CD4-positive, alpha-beta memory T cell (primary cell): ENCODE measurements around the gene HIRA. TPM values are rescaled to one million over a fixed set of nuclear protein-coding genes. Genes with fewer than 3 reads are reported as not detected.

ENCODE experiments used
- CTCF ChIA-PET: fragments of 350-600 bp; sonication (Branson Sonifier 250); formaldehyde crosslinking; loops from one replicate; lab custom pipeline; 2021; ENCODE audit warnings: inconsistent platforms; ENCODE audit not compliant: partially characterized antibody; lab: Charles Lee
- POLR2A ChIA-PET: fragments of 350-600 bp; sonication (Branson Sonifier 250); formaldehyde crosslinking; loops from one replicate; lab custom pipeline; 2021; ENCODE audit not compliant: partially characterized antibody; lab: Charles Lee
- DNase-seq, 5 donors: peaks; one replicate each; pipeline versions ENCODE4 v3.0.0 to v3.0.0-alpha.2; 2020 to 2022; ENCODE audit warnings: mixed read lengths in 1 of 5
- H3K27ac ChIP-seq: one replicate; pipeline ENCODE4 v1.7.0; 2013; ENCODE audit warnings: low read depth, low read length
- H3K27me3 ChIP-seq: 2 replicates; pipeline ENCODE4 v1.7.0; 2013; ENCODE audit warnings: mild to moderate bottlenecking, low read length, moderate library complexity; ENCODE audit not compliant: insufficient read depth
- H3K36me3 ChIP-seq: 2 replicates; pipeline ENCODE4 v1.7.0; 2013; ENCODE audit warnings: mild to moderate bottlenecking, low read length, moderate library complexity; ENCODE audit not compliant: insufficient read depth
- H3K4me1 ChIP-seq: 2 replicates; pipeline ENCODE4 v1.7.0; 2013; ENCODE audit warnings: mild to moderate bottlenecking, low read length, moderate library complexity; ENCODE audit not compliant: insufficient read depth
- H3K4me3 ChIP-seq, 2 donors: one replicate each; pipeline ENCODE4 v1.7.0; 2013; ENCODE audit warnings: low read length in 2 of 2, mild to moderate bottlenecking in 1 of 2
- H3K9me3 ChIP-seq, 2 donors: one replicate each; pipeline ENCODE4 v1.7.0; 2013; ENCODE audit warnings: low read length in 2 of 2, control low read depth in 1 of 2; ENCODE audit not compliant: control insufficient read depth in 1 of 2
- H3K27ac Mint-ChIP-seq, 7 donors: one replicate each; pipeline ENCODE4 v1.8.0; 2020 to 2021; ENCODE audit warnings: mixed read lengths in 7 of 7, mild to moderate bottlenecking in 6 of 7, inconsistent platforms in 3 of 7, moderate library complexity in 3 of 7
- H3K27me3 Mint-ChIP-seq, 2 donors: one replicate each; pipeline ENCODE4 v1.8.0; 2020 to 2021; ENCODE audit warnings: mixed read lengths in 2 of 2
- H3K36me3 Mint-ChIP-seq, 2 donors: one replicate each; pipeline ENCODE4 v1.8.0; 2020 to 2021; ENCODE audit warnings: mixed read lengths in 2 of 2, inconsistent platforms in 1 of 2, mild to moderate bottlenecking in 1 of 2
- H3K4me1 Mint-ChIP-seq, 4 donors: one replicate each; pipeline ENCODE4 v1.8.0; 2020 to 2021; ENCODE audit warnings: mixed read lengths in 4 of 4, mild to moderate bottlenecking in 1 of 4
- H3K4me3 Mint-ChIP-seq, 8 donors: one replicate each; pipeline ENCODE4 v1.8.0; 2020 to 2021; ENCODE audit warnings: mixed read lengths in 8 of 8, mild to moderate bottlenecking in 7 of 8, moderate library complexity in 6 of 8, inconsistent platforms in 3 of 8
- H3K9me3 Mint-ChIP-seq, 8 donors: one replicate each; pipeline ENCODE4 v1.8.0; 2020 to 2021; ENCODE audit warnings: mixed read lengths in 8 of 8, mild to moderate bottlenecking in 5 of 8, inconsistent platforms in 3 of 8, moderate library complexity in 1 of 8
- intact Hi-C: fragments of 100-400 bp; cut with micrococcal nuclease; formaldehyde crosslinking; loops from one replicate; pipeline ENCODE4 v1.15.1; 2023
- polyA plus RNA-seq, 2 donors: library from polyadenylated mRNA; unstranded; fragments of 300-500 nt; fragmentation: Illumina TruSeq; gene quantifications; one replicate each; pipeline ENCODE4 v1.2.3, GENCODE V29; 2021
- total RNA-seq, 2 experiments: library from RNA; stranded (reverse); gene quantifications; one replicate each; pipeline ENCODE4 v1.2.3, GENCODE V29; 2021

Gene HIRA
- total and polyA plus RNA-seq, 4 experiments from 2014 or later: 1.4 to 30.8 (median 17.6) TPM

DNA sequence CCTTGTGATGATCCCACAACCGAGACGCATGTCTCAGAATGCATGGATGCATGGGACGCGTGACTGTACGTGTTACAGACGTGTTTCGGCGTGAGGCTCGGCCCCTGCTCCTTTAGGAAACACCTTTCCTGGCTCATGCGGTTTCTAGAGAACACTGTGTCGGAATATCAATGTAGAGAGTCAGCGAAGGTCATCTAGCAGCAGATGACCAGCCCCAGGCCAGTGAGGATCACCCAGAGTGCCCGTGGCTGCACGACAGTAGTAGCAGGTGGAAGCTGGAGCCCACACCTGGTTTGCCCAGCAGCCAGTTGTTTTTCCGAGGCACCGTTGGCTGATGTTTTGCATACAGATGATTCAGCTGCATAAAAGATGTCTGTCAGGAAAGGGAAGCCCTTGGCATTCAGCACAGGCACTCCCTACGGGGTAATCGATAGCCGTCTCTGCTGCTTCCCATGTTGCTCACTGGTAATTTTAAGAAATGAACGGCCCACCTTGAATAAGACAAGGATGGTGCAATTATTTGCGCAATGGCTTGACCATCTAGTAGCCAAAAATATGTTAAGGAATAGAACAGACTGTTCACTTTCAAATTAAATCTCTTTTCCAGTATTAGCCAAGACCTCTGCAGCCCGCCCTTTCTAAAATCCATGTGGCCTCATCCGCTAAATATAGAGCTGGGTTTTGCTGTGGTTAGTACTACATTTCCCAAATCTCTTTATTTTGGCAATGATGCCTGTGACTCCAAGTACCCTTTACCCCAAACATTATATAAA, 138.9 kb downstream of the HIRA start:
- Mint-ChIP-seq H3K36me3 (peaks cover 0 to 1% of the 10 kb centered on the region in 2 donors), H3K27ac (peak overlapping the region in 5 of 7 donors; percentile 31 to 92 (median 89)), H3K4me1 (peaks cover 12 to 31% (median 21%) of the 10 kb centered on the region in 4 donors), H3K4me3 (peak overlapping the region; percentile 86 to 93 (median 91)), H3K27me3 (peaks cover 6 to 11% of the 10 kb centered on the region in 2 donors), H3K9me3 (peaks cover 0 to 2% (median 0%) of the 10 kb centered on the region in 8 donors)
- H3K9me3 ChIP-seq: no peaks in the 10 kb centered on the region
- POLR2A ChIA-PET: interaction anchor here (1.0 to 1.5 kb wide), 3 partner anchors 119 to 186 kb away, joined by 3 to 6 read pairs (median 3); partner anchors contain the start of gene ESS2
- no peaks in the 10 kb centered on the region for H3K27me3 ChIP-seq
- intact Hi-C loops: loop anchor here (2.0 to 5.0 kb wide), 2 partner anchors 140 to 170 kb away; partner anchors contain the start of genes DGCR2 and MRPL40
- H3K27ac ChIP-seq: peak overlapping the region; percentile 58
- H3K36me3 ChIP-seq: no peaks in the 10 kb centered on the region
- no peak for DNase-seq
- CTCF ChIA-PET: interaction anchor here (1.3 kb wide), 2 partner anchors 113 to 149 kb away, joined by 4 to 5 read pairs; partner anchors contain the start of genes ESS2 and SLC25A1
- H3K4me1 ChIP-seq: peaks cover 25% of the 10 kb centered on the region
- peak overlapping the region; percentile 43 to 92 for H3K4me3 ChIP-seq

DNA sequence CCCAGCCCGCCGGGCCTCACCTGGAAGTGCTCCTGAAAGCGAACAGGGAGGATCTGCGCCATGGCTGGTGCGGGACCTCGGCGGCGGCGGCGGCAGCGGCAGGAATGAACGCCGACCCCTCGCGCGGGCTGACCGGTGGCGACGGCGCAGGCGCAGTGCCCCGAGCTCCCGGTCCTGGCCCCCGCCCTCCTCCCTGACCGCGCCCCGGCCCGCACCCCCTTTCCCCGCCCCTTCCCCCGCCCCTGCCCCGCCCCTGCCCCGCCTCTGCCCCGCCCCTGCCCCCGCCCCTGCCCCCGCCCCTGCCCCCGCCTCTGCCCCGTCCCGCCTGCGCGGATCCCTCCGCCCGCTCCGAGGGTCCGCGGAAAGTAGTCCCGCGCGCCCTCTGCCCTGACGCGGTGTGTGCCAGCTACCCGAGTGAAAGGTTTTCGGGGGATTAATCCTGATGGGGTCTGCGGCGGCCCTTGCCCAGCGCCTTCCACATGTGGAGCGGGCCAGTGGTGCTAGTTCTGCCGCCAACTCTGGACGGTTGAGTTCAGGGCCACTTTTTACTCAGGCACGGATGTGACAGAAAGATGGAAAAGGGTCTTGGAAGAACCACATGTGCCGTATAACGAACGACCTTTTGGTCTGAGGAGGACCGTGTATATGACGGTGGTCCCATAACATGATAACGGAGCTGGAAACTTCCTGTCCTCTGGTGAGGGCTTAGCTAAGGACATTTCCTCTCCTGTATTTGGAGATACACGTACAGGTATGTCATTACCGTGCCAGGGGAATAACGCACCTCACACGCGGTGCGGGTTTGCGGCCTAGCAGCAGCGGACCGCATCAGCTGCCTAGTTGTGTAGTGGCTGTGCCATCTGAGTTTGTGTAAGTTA, 139.7 kb downstream of the HIRA start, which contains the start of gene CLTCL1:
Gene CLTCL1, minus strand, starts transcription at position 140 of the 878 bp plus-strand sequence. Its CDS starts 78 bp downstream, at position 62.
- H3K36me3 Mint-ChIP-seq: peaks cover 0 to 1% of the 10 kb centered on the region in 2 donors
- H3K27ac Mint-ChIP-seq: peak within 1 kb of the TSS; percentile 42 to 92 (median 88)
- H3K4me3 Mint-ChIP-seq: peak within 1 kb of the TSS; percentile 87 to 93 (median 91)
- POLR2A ChIA-PET: interaction anchor here (0.9 to 1.6 kb wide), 7 partner anchors 113 to 187 kb away, joined by 3 to 6 read pairs (median 3); partner anchors contain the start of genes C22orf39, DGCR2, ESS2 and HIRA
- H3K36me3 ChIP-seq: no peaks in the 10 kb centered on the region
- H3K9me3 Mint-ChIP-seq: peaks cover 0 to 2% (median 0%) of the 10 kb centered on the region in 8 donors
- H3K27ac ChIP-seq: peak within 1 kb of the TSS; percentile 58
- CTCF ChIA-PET: interaction anchor here (1.3 kb wide), 2 partner anchors 112 to 148 kb away, joined by 4 to 5 read pairs; partner anchors contain the start of genes ESS2 and SLC25A1
- peaks cover 7 to 17% of the 10 kb centered on the region in 2 donors for H3K27me3 Mint-ChIP-seq
- peaks cover 25% of the 10 kb centered on the region for H3K4me1 ChIP-seq
- H3K4me3 ChIP-seq: peak within 1 kb of the TSS; percentile 43 to 92
- H3K9me3 ChIP-seq: no peaks in the 10 kb centered on the region
- DNase-seq: peak; percentile 49 to 73 (median 62)
- intact Hi-C loops: loop anchor here (2.0 to 5.0 kb wide), 3 partner anchors 113 to 170 kb away; partner anchors contain the start of genes DGCR2, MRPL40 and SLC25A1
- H3K27me3 ChIP-seq: no peaks in the 10 kb centered on the region
- H3K4me1 Mint-ChIP-seq: peaks cover 12 to 31% (median 21%) of the 10 kb centered on the region in 4 donors

DNA sequence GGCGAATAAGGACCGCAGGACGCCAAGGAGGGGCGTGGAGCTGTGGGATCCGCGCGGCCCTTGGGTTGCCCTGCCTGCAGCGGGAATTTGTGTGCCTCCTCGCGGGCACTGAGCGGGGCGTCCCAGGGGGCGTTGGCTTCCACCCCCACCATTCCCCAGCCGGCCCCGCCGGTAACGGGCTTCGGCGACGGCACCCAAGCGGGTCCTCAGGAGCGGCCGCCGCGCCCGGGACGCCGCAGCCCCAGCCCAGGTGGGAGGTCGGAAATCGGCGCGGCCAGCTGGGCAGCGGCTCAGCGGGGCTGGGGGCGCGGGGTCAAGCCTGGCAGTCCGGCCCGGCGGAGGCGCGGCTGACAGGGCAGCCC, 140.3 kb downstream of the HIRA start:
- H3K9me3 Mint-ChIP-seq: peaks cover 0 to 2% (median 0%) of the 10 kb centered on the region in 8 donors
- peak in 2 of 5 donors; percentile 25 to 35 for DNase-seq
- Histone ChIP-seq H3K27me3 (no peaks in the 10 kb centered on the region), H3K36me3 (no peaks in the 10 kb centered on the region), H3K9me3 (no peaks in the 10 kb centered on the region), H3K27ac (no peak overlapping the region), H3K4me1 (peaks cover 25% of the 10 kb centered on the region), H3K4me3 (peak overlapping the region; percentile 0 to 56)
- peaks cover 0 to 1% of the 10 kb centered on the region in 2 donors for H3K36me3 Mint-ChIP-seq
- intact Hi-C loops: loop anchor here (2.0 to 5.0 kb wide), 2 partner anchors 112 to 169 kb away; partner anchors contain the start of genes DGCR2 and SLC25A1
- H3K4me1 Mint-ChIP-seq: peaks cover 12 to 31% (median 21%) of the 10 kb centered on the region in 4 donors
- peak overlapping the region in 3 of 7 donors; percentile 79 to 89 (median 82) for H3K27ac Mint-ChIP-seq
- POLR2A ChIA-PET: interaction anchor here (0.9 to 1.6 kb wide), 5 partner anchors 113 to 169 kb away, joined by 3 to 6 read pairs (median 4); partner anchors contain the start of genes C22orf39, DGCR2, HIRA and MRPL40
- peaks cover 7 to 17% of the 10 kb centered on the region in 2 donors for H3K27me3 Mint-ChIP-seq
- peak overlapping the region; percentile 85 to 89 (median 86) for H3K4me3 Mint-ChIP-seq
- CTCF ChIA-PET: interaction anchor here (1.3 kb wide), 2 partner anchors 112 to 147 kb away, joined by 4 to 5 read pairs; partner anchors contain the start of genes ESS2 and SLC25A1

- peak overlapping the region in 6 of 7 donors; percentile 13 to 89 (median 55) for H3K27ac Mint-ChIP-seq
Measured at GRCh38 chr22:19290400-19291217, 140.9 kb downstream of the HIRA start.

DNA sequence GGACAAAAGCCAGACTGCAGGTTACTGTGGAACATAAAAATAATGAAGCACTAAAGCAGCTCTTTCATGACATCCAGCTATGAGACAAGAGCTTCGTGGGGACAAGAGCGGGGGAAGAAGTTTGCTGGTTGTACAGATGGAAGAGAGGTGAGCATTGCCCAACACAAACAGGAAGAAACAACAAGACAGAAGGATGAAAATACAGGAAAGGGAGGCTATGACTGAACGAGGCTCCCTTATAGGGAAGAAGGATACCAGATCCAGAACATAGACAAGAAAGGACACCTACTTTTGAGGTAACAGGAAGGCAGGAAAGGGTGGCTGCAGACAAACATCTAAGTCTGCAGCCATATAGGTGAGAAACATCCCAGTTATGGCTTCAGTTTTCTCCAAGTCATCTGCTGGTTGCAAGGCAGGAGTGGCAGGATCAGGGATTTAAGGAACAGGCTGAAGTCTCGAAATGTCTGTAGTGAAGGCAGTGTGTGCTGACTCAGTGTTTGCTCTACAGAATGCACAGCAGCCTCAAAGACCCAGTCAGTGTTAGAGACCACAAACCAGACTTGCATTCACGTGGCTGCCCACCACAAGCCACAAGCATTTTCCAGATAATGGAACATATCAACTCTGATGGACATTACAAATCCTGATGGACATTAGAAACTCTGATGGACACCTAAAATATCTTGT, 141.9 kb downstream of the HIRA start:
- peaks cover 0 to 1% of the 10 kb centered on the region in 2 donors for H3K36me3 Mint-ChIP-seq
- intact Hi-C loops: loop anchor here (2.0 to 5.0 kb wide), 2 partner anchors 111 to 167 kb away; partner anchors contain the start of genes DGCR2 and SLC25A1
- CTCF ChIA-PET: no interaction called here
- H3K4me1 Mint-ChIP-seq: peaks cover 12 to 31% (median 21%) of the 10 kb centered on the region in 4 donors
- H3K9me3 Mint-ChIP-seq: peaks cover 0 to 2% (median 0%) of the 10 kb centered on the region in 8 donors
- POLR2A ChIA-PET: no interaction called here
- no peaks in the 10 kb centered on the region for H3K27me3 ChIP-seq
- H3K27ac ChIP-seq: no peak overlapping the region
- peak overlapping the region in 2 of 7 donors; percentile 82 to 87 for H3K27ac Mint-ChIP-seq
- peaks cover 25% of the 10 kb centered on the region for H3K4me1 ChIP-seq
- H3K4me3 ChIP-seq: no peak overlapping the region
- peak overlapping the region in 5 of 8 donors; percentile 7 to 88 (median 39) for H3K4me3 Mint-ChIP-seq
- no peaks in the 10 kb centered on the region for H3K9me3 ChIP-seq
- H3K27me3 Mint-ChIP-seq: peaks cover 7 to 14% of the 10 kb centered on the region in 2 donors
- H3K36me3 ChIP-seq: no peaks in the 10 kb centered on the region
- DNase-seq: peak in 1 of 5 donors; percentile 7

More at GRCh38 chr22:19290400-19291217, 140.9 kb downstream of the HIRA start:
- peaks cover 12 to 31% (median 21%) of the 10 kb centered on the region in 4 donors for H3K4me1 Mint-ChIP-seq
- H3K27me3 ChIP-seq: no peaks in the 10 kb centered on the region
- peaks cover 0 to 2% (median 0%) of the 10 kb centered on the region in 8 donors for H3K9me3 Mint-ChIP-seq
- H3K4me3 ChIP-seq: peak overlapping the region; percentile 0 to 56
- H3K36me3 ChIP-seq: no peaks in the 10 kb centered on the region
- intact Hi-C loops: loop anchor here (2.0 to 5.0 kb wide), 2 partner anchors 112 to 168 kb away; partner anchors contain the start of genes DGCR2 and SLC25A1
- POLR2A ChIA-PET: interaction anchor here (1.0 to 1.6 kb wide), 2 partner anchors 141 to 169 kb away, joined by 3 to 6 read pairs; partner anchors contain the start of genes DGCR2, HIRA and MRPL40
- CTCF ChIA-PET: interaction anchor here (1.3 kb wide), 1 partner anchor 147 kb away, joined by 4 read pairs; the partner anchor contains the start of gene ESS2
- H3K27me3 Mint-ChIP-seq: peaks cover 7 to 14% of the 10 kb centered on the region in 2 donors
- peaks cover 25% of the 10 kb centered on the region for H3K4me1 ChIP-seq
- DNase-seq: peak in 2 of 5 donors; percentile 16 to 37
- H3K36me3 Mint-ChIP-seq: peaks cover 0 to 1% of the 10 kb centered on the region in 2 donors
- H3K4me3 Mint-ChIP-seq: peak overlapping the region; percentile 85 to 89 (median 86)
- H3K9me3 ChIP-seq: no peaks in the 10 kb centered on the region
- H3K27ac ChIP-seq: no peak overlapping the region
